ENCODE data around the gene CREM. TPM values are rescaled to one million over a fixed set of nuclear protein-coding genes. Genes with fewer than 3 reads are reported as not detected.

The CREM gene
- total RNA-seq, 4 donors from 2014 or later: 24.3 to 42.5 (median 30.1) TPM

GRCh38 chr10:35130663-35131062 lies 4.0 kb downstream of the CREM start:
- no peak overlapping the region for H3K27ac ChIP-seq
- ATAC-seq: no peak
- in situ Hi-C loops (cut with MboI; ENCODE audit: low sequenced_read_pairs in 4 of 4): no loop called here

GRCh38 chr10:35132727-35133126 lies 6.1 kb downstream of the CREM start:
- intact Hi-C loops (cut with DNase I; ENCODE audit: low total_unique reads) (no loop called here), in situ Hi-C loops (cut with MboI; ENCODE audit: low sequenced_read_pairs in 4 of 4) (no loop called here)
- TF ChIP-seq POLR2A (IDR thresholded peaks at IDR 0.05): no peak
- TF ChIP-seq, protein P1, sequence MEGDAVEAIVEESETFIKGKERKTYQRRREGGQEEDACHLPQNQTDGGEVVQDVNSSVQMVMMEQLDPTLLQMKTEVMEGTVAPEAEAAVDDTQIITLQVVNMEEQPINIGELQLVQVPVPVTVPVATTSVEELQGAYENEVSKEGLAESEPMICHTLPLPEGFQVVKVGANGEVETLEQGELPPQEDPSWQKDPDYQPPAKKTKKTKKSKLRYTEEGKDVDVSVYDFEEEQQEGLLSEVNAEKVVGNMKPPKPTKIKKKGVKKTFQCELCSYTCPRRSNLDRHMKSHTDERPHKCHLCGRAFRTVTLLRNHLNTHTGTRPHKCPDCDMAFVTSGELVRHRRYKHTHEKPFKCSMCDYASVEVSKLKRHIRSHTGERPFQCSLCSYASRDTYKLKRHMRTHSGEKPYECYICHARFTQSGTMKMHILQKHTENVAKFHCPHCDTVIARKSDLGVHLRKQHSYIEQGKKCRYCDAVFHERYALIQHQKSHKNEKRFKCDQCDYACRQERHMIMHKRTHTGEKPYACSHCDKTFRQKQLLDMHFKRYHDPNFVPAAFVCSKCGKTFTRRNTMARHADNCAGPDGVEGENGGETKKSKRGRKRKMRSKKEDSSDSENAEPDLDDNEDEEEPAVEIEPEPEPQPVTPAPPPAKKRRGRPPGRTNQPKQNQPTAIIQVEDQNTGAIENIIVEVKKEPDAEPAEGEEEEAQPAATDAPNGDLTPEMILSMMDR (IDR thresholded peaks at IDR 0.05 in 4 of 5, conservative IDR thresholded peaks at IDR 0.05 in 1 of 5): no peak
- Histone ChIP-seq H3K27me3 (no peaks in the 10 kb centered on the region), H3K27ac (no peak overlapping the region), H3K4me1 (peaks cover 23 to 24% of the 10 kb centered on the region in 2 donors), H3K9me3 (no peaks in the 10 kb centered on the region), H3K4me3 (no peak overlapping the region), H3K36me3 (no peaks in the 10 kb centered on the region)
- DNase-seq (no peak), ATAC-seq (no peak)

More at GRCh38 chr10:35130663-35131062, 4.0 kb downstream of the CREM start:
- Histone ChIP-seq H3K27me3 (no peaks in the 10 kb centered on the region), H3K4me3 (no peak overlapping the region), H3K9me3 (no peaks in the 10 kb centered on the region), H3K36me3 (no peaks in the 10 kb centered on the region), H3K4me1 (peaks cover 27 to 30% of the 10 kb centered on the region in 2 donors)
- intact Hi-C loops (cut with DNase I; ENCODE audit: low total_unique reads): no loop called here
- no peak for TF ChIP-seq POLR2A (IDR thresholded peaks at IDR 0.05)
- TF ChIP-seq, protein P1 (IDR thresholded peaks at IDR 0.05 in 4 of 5, conservative IDR thresholded peaks at IDR 0.05 in 1 of 5): no peak
- DNase-seq: no peak

DNA sequence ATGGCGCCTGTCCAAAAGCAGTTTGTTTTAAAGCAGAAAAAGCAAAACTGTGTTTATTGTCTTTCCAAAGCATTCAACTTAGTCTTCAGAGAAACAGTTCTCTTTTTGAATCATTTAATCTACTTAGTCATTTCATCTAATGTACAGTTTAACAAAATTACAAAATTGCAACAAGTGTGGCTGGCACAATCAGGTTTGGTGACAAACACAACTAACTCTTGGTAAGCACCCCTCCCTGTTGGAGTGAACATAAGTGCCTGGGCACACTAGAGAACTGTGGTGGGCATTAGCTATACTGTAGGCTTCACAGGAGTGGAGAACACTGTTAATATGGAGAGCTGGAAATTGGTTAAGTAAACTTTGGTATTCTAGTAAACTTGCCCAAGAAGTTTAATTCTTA lies 6.9 kb downstream of the CREM start:
- Histone ChIP-seq H3K4me1 (peaks cover 18 to 24% of the 10 kb centered on the region in 2 donors), H3K4me3 (no peak overlapping the region), H3K36me3 (no peaks in the 10 kb centered on the region), H3K27ac (no peak overlapping the region), H3K9me3 (no peaks in the 10 kb centered on the region), H3K27me3 (no peaks in the 10 kb centered on the region)
- TF ChIP-seq, protein P1 (IDR thresholded peaks at IDR 0.05 in 4 of 5, conservative IDR thresholded peaks at IDR 0.05 in 1 of 5): no peak
- ATAC-seq (no peak), DNase-seq (no peak)
- in situ Hi-C loops (cut with MboI; ENCODE audit: low sequenced_read_pairs in 4 of 4): no loop called here
- intact Hi-C loops (cut with DNase I; ENCODE audit: low total_unique reads): no loop called here

GRCh38 chr10:35135861-35136260 lies 9.2 kb downstream of the CREM start:
- no peak for ATAC-seq
- Histone ChIP-seq H3K27ac (no peak overlapping the region), H3K27me3 (no peaks in the 10 kb centered on the region), H3K4me1 (peaks cover 0 to 5% of the 10 kb centered on the region in 2 donors), H3K36me3 (no peaks in the 10 kb centered on the region), H3K9me3 (no peaks in the 10 kb centered on the region), H3K4me3 (no peak overlapping the region)
- in situ Hi-C loops (cut with MboI; ENCODE audit: low sequenced_read_pairs in 4 of 4) (no loop called here), intact Hi-C loops (cut with DNase I; ENCODE audit: low total_unique reads) (no loop called here)
- no peak for DNase-seq
- TF ChIP-seq POLR2A (IDR thresholded peaks at IDR 0.05): no peak
- TF ChIP-seq, protein P1 (IDR thresholded peaks at IDR 0.05 in 4 of 5, conservative IDR thresholded peaks at IDR 0.05 in 1 of 5): no peak

DNA sequence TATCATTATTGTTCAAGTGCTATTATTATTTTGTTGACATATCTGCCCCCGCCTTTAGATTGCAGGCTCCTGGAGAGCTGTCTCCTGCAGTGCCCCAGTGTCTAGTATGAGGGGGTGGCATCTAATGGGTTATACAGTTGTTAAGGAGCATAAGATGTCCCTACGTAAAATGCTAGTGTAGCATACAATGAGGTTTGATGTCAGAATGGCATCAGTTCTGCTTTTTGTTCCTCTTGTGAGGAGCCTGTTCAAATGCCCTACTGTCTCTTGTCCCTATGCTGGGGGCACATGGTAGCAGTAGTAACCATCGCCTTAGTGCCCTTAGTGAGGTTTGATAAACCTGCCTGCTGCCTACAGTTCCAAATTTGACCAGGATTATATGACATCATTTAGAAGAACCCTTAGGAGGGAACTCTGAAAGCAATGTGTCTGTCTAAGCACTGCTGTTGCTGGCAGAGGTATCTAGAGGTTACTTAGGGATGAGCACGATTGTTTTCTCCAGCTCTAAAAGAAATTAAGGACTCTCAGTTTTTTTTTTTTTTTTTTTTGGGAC lies 9.7 kb downstream of the CREM start:
- in situ Hi-C loops (cut with MboI; ENCODE audit: low sequenced_read_pairs in 4 of 4): no loop called here
- Histone ChIP-seq H3K4me1 (peaks cover 0 to 4% of the 10 kb centered on the region in 2 donors), H3K9me3 (no peaks in the 10 kb centered on the region), H3K36me3 (no peaks in the 10 kb centered on the region), H3K27me3 (no peaks in the 10 kb centered on the region), H3K27ac (no peak overlapping the region), H3K4me3 (no peak overlapping the region)
- no peak for ATAC-seq
- intact Hi-C loops (cut with DNase I; ENCODE audit: low total_unique reads): no loop called here
- TF ChIP-seq POLR2A (IDR thresholded peaks at IDR 0.05): no peak
- TF ChIP-seq, protein P1 (IDR thresholded peaks at IDR 0.05 in 4 of 5, conservative IDR thresholded peaks at IDR 0.05 in 1 of 5): no peak
- no peak for DNase-seq

Measured in gastrocnemius medialis (tissue), 4 donors.